Liver (tissue), 9 donors: ENCODE measurements around the gene KERA. TPM values are rescaled to one million over a fixed set of nuclear protein-coding genes. Genes with fewer than 3 reads are reported as not detected.

Experiments
- DNase-seq: peaks from one replicate; pipeline ENCODE4 v3.0.0-alpha.2; 2017; ENCODE audit warnings: low spot score
- H3K27ac ChIP-seq, 2 donors: one replicate each; pipeline ENCODE4 v1.7.0; 2013; ENCODE audit warnings: inconsistent platforms in 2 of 2, low read length in 2 of 2, control low read depth in 1 of 2, low read depth in 1 of 2, mild to moderate bottlenecking in 1 of 2
- H3K27me3 ChIP-seq, 4 donors: one replicate each; pipeline versions ENCODE4 v1.6.1 to v1.7.0; 2013; ENCODE audit warnings: low read length in 3 of 4, inconsistent platforms in 1 of 4, mild to moderate bottlenecking in 1 of 4, moderate library complexity in 1 of 4; ENCODE audit not compliant: control insufficient read depth in 4 of 4, insufficient read depth in 4 of 4
- H3K36me3 ChIP-seq, 4 donors: one replicate each; pipeline versions ENCODE4 v1.6.1 to v1.7.0; 2013; ENCODE audit warnings: low read length in 3 of 4, mild to moderate bottlenecking in 3 of 4, low read depth in 1 of 4, moderate library complexity in 1 of 4; ENCODE audit not compliant: control insufficient read depth in 4 of 4, insufficient read depth in 3 of 4
- H3K4me1 ChIP-seq, 4 donors: one replicate each; pipeline versions ENCODE4 v1.6.1 to v1.7.0; 2013; ENCODE audit warnings: low read length in 3 of 4, mild to moderate bottlenecking in 3 of 4, moderate library complexity in 1 of 4; ENCODE audit not compliant: control insufficient read depth in 4 of 4, insufficient read depth in 4 of 4
- H3K4me3 ChIP-seq, 3 donors: one replicate each; pipeline versions ENCODE4 v1.6.1 to v1.7.0; 2013; ENCODE audit warnings: low read length in 3 of 3, control low read depth in 1 of 3, low read depth in 1 of 3, mild to moderate bottlenecking in 1 of 3
- H3K9ac ChIP-seq, 2 donors: one replicate each; pipeline ENCODE4 v1.7.0; 2013; ENCODE audit warnings: low read length in 2 of 2, mild to moderate bottlenecking in 2 of 2, moderate library complexity in 2 of 2, control low read depth in 1 of 2, low read depth in 1 of 2
- H3K9me3 ChIP-seq, 4 donors: one replicate each; pipeline versions ENCODE4 v1.6.1 to v1.7.0; 2013; ENCODE audit warnings: low read length in 3 of 4; ENCODE audit not compliant: control insufficient read depth in 4 of 4
- ATF3 ChIP-seq: IDR thresholded peaks from 2 replicates; pipeline ENCODE4 v1.6.1; 2016; ENCODE audit warnings: antibody characterized with exemption
- CTCF ChIP-seq: fragments of 150-350 bp; IDR thresholded peaks from 2 replicates; pipeline ENCODE4 v1.5.1; 2017; ENCODE audit warnings: improper control_type of control experiment, low read depth, low read length; ENCODE audit not compliant: missing input control
- EGR1 ChIP-seq, 2 donors: IDR thresholded peaks; 2 replicates each; pipeline ENCODE4 v1.6.1; 2016 to 2018; ENCODE audit warnings: antibody characterized with exemption in 2 of 2, low read depth in 2 of 2
- GABPA ChIP-seq, 2 donors: IDR thresholded peaks in 1 of 2; conservative IDR thresholded peaks in 1 of 2; 2 replicates each; pipeline ENCODE4 v1.6.1; 2016; ENCODE audit warnings: antibody characterized with exemption in 2 of 2, mild to moderate bottlenecking in 1 of 2, moderate library complexity in 1 of 2
- HNF4A ChIP-seq, 2 donors: conservative IDR thresholded peaks; 2 replicates each; pipeline ENCODE4 v1.6.1; 2016; ENCODE audit warnings: antibody characterized with exemption in 2 of 2, mild to moderate bottlenecking in 2 of 2
- HNF4G ChIP-seq: IDR thresholded peaks from 2 replicates; pipeline ENCODE4 v1.6.1; 2016; ENCODE audit warnings: antibody characterized with exemption
- MAX ChIP-seq: IDR thresholded peaks from 2 replicates; pipeline ENCODE4 v1.6.1; 2016; ENCODE audit warnings: antibody characterized with exemption
- NR2F2 ChIP-seq: IDR thresholded peaks from 2 replicates; pipeline ENCODE4 v1.6.1; 2016; ENCODE audit warnings: antibody characterized with exemption
- RAD21 ChIP-seq, 2 donors: IDR thresholded peaks; 2 replicates each; pipeline ENCODE4 v1.6.1; 2016; ENCODE audit warnings: antibody characterized with exemption in 2 of 2, mild to moderate bottlenecking in 2 of 2
- REST ChIP-seq: IDR thresholded peaks from 2 replicates; pipeline ENCODE4 v1.6.1; 2016; ENCODE audit warnings: antibody characterized with exemption, mild to moderate bottlenecking
- RXRA ChIP-seq, 2 donors: IDR thresholded peaks; 2 replicates each; pipeline ENCODE4 v1.6.1; 2017 to 2018; ENCODE audit warnings: antibody characterized with exemption in 2 of 2, mild to moderate bottlenecking in 1 of 2
- TAF1 ChIP-seq: conservative IDR thresholded peaks from 2 replicates; pipeline ENCODE4 v1.6.1; 2016; ENCODE audit warnings: antibody characterized with exemption, mild to moderate bottlenecking
- YY1 ChIP-seq: IDR thresholded peaks from 2 replicates; pipeline ENCODE4 v1.6.1; 2016; ENCODE audit warnings: antibody characterized with exemption, mild to moderate bottlenecking
- ZBTB33 ChIP-seq: IDR thresholded peaks from 2 replicates; pipeline ENCODE4 v1.6.1; 2016; ENCODE audit warnings: antibody characterized with exemption
- WGBS: extraction: QIAGEN DNeasy Blood & Tissue Kit; methylation state at CpG from one replicate; pipeline ENCODE4 v1.1.7; 2013; 5-methylcytosine and 5-hydroxymethylcytosine counted together
- polyA plus RNA-seq, 2 donors: library from polyadenylated mRNA; stranded (reverse) in 1 of 2; unstranded in 1 of 2; fragments of 200-250 nt in 1 of 2; fragments of >200 nt in 1 of 2; fragmentation: Nextera tagmentation in 1 of 2; extraction: Ambion mirVana in 1 of 2; gene quantifications; one replicate each; pipeline versions ENCODE4 v1.2.1 to v1.2.3, GENCODE V29; 2013 to 2015
- total RNA-seq, 2 donors: library from RNA; depleted of rRNA; stranded (reverse); fragments of >200 nt; gene quantifications; one replicate each; pipeline ENCODE4 v1.2.3, GENCODE V29; 2014
- donor health status: healthy.
- donor health status: healthy.
- donor health status: healthy.
- donor health status: healthy.
- donor health status: healthy.

The KERA gene
- total and polyA plus RNA-seq, 4 donors = not detected

- Histone ChIP-seq H3K9ac (no peak overlapping the region), H3K4me1 (no peaks in the 10 kb centered on the region), H3K4me3 (no peak overlapping the region), H3K27ac (no peak overlapping the region), H3K27me3 (peaks cover 0 to 3% (median 0%) of the 10 kb centered on the region in 4 donors), H3K9me3 (no peaks in the 10 kb centered on the region), H3K36me3 (no peaks in the 10 kb centered on the region)
- TF ChIP-seq EGR1 (IDR thresholded peaks at IDR 0.05; ENCODE audit: low read depth in 2 of 2) (no peak), TAF1 (no peak), GABPA (IDR thresholded peaks at IDR 0.05 in 1 of 2, conservative IDR thresholded peaks at IDR 0.05 in 1 of 2) (no peak)
- 89% methylated on average over 2 of the region's 2 CpGs for WGBS
- no peak for DNase-seq
Observed at GRCh38 chr12:91072931-91073330, 15.1 kb upstream of the KERA start.

- Histone ChIP-seq H3K4me3 (no peak overlapping the region), H3K27ac (no peak overlapping the region), H3K4me1 (no peaks in the 10 kb centered on the region), H3K27me3 (no peaks in the 10 kb centered on the region), H3K9ac (no peak overlapping the region), H3K9me3 (no peaks in the 10 kb centered on the region), H3K36me3 (no peaks in the 10 kb centered on the region)
- no peak for DNase-seq
- TF ChIP-seq HNF4G (no peak), EGR1 (IDR thresholded peaks at IDR 0.05; ENCODE audit: low read depth in 2 of 2) (no peak), RXRA (IDR thresholded peaks at IDR 0.05) (no peak), HNF4A (conservative IDR thresholded peaks at IDR 0.05) (no peak), REST (no peak), ATF3 (no peak), MAX (no peak), TAF1 (no peak), ZBTB33 (no peak), YY1 (no peak), GABPA (IDR thresholded peaks at IDR 0.05 in 1 of 2, conservative IDR thresholded peaks at IDR 0.05 in 1 of 2) (no peak), RAD21 (IDR thresholded peaks at IDR 0.05) (no peak), CTCF (no peak), NR2F2 (no peak)
Observed at GRCh38 chr12:91070936-91071335, 13.1 kb upstream of the KERA start.
